Measurements from ENCODE around the gene NUP188.

NUP188 gene

GRCh38 chr9:129023036-129023907, 75.8 kb downstream of the NUP188 start (continued):
- TF ChIP-seq ZSCAN23 (tag by site-specific recombination; IDR thresholded peaks at IDR 0.05), result no peak
- TF ChIP-seq FEZF1 (tag by site-specific recombination; IDR thresholded peaks at IDR 0.05), result 0 out of 2 replicates have a peak, but pooled peaks have one; percentile 61
- peak; percentile 68; the same call in 1 of the 2 replicates for TF ChIP-seq ZFP69B (tag by site-specific recombination; IDR thresholded peaks at IDR 0.05)
- peak; percentile 48; the same call in 1 of the 2 replicates for TF ChIP-seq ZBTB44 (tag by site-specific recombination; IDR thresholded peaks at IDR 0.05)
- peak; percentile 45; the same call in 1 of the 2 replicates for TF ChIP-seq HIC1 (tag by site-specific recombination; IDR thresholded peaks at IDR 0.05)
- TF ChIP-seq BCL11A (tag by site-specific recombination; IDR thresholded peaks at IDR 0.05; ENCODE audit: low read depth), result 0 out of 2 replicates have a peak, but pooled peaks have one; percentile 28
- no peak for TF ChIP-seq ZNF785 (tag by site-specific recombination; IDR thresholded peaks at IDR 0.05)
- TF ChIP-seq, protein P1, sequence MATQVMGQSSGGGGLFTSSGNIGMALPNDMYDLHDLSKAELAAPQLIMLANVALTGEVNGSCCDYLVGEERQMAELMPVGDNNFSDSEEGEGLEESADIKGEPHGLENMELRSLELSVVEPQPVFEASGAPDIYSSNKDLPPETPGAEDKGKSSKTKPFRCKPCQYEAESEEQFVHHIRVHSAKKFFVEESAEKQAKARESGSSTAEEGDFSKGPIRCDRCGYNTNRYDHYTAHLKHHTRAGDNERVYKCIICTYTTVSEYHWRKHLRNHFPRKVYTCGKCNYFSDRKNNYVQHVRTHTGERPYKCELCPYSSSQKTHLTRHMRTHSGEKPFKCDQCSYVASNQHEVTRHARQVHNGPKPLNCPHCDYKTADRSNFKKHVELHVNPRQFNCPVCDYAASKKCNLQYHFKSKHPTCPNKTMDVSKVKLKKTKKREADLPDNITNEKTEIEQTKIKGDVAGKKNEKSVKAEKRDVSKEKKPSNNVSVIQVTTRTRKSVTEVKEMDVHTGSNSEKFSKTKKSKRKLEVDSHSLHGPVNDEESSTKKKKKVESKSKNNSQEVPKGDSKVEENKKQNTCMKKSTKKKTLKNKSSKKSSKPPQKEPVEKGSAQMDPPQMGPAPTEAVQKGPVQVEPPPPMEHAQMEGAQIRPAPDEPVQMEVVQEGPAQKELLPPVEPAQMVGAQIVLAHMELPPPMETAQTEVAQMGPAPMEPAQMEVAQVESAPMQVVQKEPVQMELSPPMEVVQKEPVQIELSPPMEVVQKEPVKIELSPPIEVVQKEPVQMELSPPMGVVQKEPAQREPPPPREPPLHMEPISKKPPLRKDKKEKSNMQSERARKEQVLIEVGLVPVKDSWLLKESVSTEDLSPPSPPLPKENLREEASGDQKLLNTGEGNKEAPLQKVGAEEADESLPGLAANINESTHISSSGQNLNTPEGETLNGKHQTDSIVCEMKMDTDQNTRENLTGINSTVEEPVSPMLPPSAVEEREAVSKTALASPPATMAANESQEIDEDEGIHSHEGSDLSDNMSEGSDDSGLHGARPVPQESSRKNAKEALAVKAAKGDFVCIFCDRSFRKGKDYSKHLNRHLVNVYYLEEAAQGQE (tag by site-specific recombination; IDR thresholded peaks at IDR 0.05), result no peak
- TF ChIP-seq ZNF132 (tag by site-specific recombination; IDR thresholded peaks at IDR 0.05; ENCODE audit: borderline replicate concordance), result no peak
- no peak for TF ChIP-seq ZNF112 (tag by site-specific recombination; IDR thresholded peaks at IDR 0.05)
- TF ChIP-seq OSR2 (tag by site-specific recombination; IDR thresholded peaks at IDR 0.05), result peak; percentile 80
- TF ChIP-seq ZNF843 (tag by site-specific recombination; IDR thresholded peaks at IDR 0.05), result peak; percentile 29; the same call in 1 of the 2 replicates
- peak; percentile 56; the same call in 1 of the 2 replicates for TF ChIP-seq ZSCAN16 (tag by site-specific recombination; IDR thresholded peaks at IDR 0.05)
- TF ChIP-seq, protein P2, sequence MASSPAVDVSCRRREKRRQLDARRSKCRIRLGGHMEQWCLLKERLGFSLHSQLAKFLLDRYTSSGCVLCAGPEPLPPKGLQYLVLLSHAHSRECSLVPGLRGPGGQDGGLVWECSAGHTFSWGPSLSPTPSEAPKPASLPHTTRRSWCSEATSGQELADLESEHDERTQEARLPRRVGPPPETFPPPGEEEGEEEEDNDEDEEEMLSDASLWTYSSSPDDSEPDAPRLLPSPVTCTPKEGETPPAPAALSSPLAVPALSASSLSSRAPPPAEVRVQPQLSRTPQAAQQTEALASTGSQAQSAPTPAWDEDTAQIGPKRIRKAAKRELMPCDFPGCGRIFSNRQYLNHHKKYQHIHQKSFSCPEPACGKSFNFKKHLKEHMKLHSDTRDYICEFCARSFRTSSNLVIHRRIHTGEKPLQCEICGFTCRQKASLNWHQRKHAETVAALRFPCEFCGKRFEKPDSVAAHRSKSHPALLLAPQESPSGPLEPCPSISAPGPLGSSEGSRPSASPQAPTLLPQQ (tag by site-specific recombination; IDR thresholded peaks at IDR 0.05), result peak; percentile 79; the same call in 1 of the 2 replicates
- TF ChIP-seq ZNF324 (tag by site-specific recombination; IDR thresholded peaks at IDR 0.05), result peak; percentile 83
- TF ChIP-seq HOXD13 (CRISPR knock-in tag; IDR thresholded peaks at IDR 0.05; ENCODE audit: borderline replicate concordance), result no peak
- no peak for TF ChIP-seq ZNF558 (tag by site-specific recombination; IDR thresholded peaks at IDR 0.05)
- no peak for TF ChIP-seq ZBTB7A (tag by site-specific recombination; IDR thresholded peaks at IDR 0.05; ENCODE audit: low read depth)
- no peak for TF ChIP-seq ZNF292 (tag by site-specific recombination; IDR thresholded peaks at IDR 0.05; ENCODE audit: borderline replicate concordance, low read depth)
- TF ChIP-seq ZNF157 (tag by site-specific recombination; IDR thresholded peaks at IDR 0.05), result no peak
- TF ChIP-seq, protein P3, sequence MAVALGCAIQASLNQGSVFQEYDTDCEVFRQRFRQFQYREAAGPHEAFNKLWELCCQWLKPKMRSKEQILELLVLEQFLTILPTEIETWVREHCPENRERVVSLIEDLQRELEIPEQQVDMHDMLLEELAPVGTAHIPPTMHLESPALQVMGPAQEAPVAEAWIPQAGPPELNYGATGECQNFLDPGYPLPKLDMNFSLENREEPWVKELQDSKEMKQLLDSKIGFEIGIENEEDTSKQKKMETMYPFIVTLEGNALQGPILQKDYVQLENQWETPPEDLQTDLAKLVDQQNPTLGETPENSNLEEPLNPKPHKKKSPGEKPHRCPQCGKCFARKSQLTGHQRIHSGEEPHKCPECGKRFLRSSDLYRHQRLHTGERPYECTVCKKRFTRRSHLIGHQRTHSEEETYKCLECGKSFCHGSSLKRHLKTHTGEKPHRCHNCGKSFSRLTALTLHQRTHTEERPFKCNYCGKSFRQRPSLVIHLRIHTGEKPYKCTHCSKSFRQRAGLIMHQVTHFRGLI (tag by site-specific recombination; IDR thresholded peaks at IDR 0.05), result no peak
- peak; percentile 70; the same call in 1 of the 2 replicates for TF ChIP-seq KLF10 (tag by site-specific recombination; IDR thresholded peaks at IDR 0.05)
- TF ChIP-seq ZNF138 (tag by site-specific recombination; IDR thresholded peaks at IDR 0.05; ENCODE audit: borderline replicate concordance), result no peak
- peak; percentile 79 for TF ChIP-seq ZNF639 (tag by site-specific recombination; IDR thresholded peaks at IDR 0.05)
- peak; percentile 83 for TF ChIP-seq ZXDB (tag by site-specific recombination; IDR thresholded peaks at IDR 0.05)
- TF ChIP-seq ZNF580 (tag by site-specific recombination; IDR thresholded peaks at IDR 0.05), result peak; percentile 78; the same call in 1 of the 2 replicates

All from HEK293 (cell line).